ENCODE measurements around the gene MAPK13.
A peak's percentile ranks its signal among the peaks of the same experiment; 100 is the strongest.
"Not testable (repeated sequence)": the region's sequence is repeated elsewhere in the genome, so short reads cannot be mapped to it uniquely, and the experiment has no call there.

The MAPK13 gene

GRCh38 chr6:36128793-36129192 is 1.5 kb upstream of the MAPK13 start:
- peak in 1 of 2 donors; percentile 21 for DNase-seq
- Histone ChIP-seq H3K4me3 (no peak overlapping the region), H3K27me3 (peaks cover 0 to 69% of the 10 kb centered on the region in 2 donors), H3K4me1 (peaks cover 0 to 29% (median 18%) of the 10 kb centered on the region in 4 donors), H3K27ac (no peak overlapping the region), H3K36me3 (no peaks in the 10 kb centered on the region), H3K9me3 (no peaks in the 10 kb centered on the region)
- TF ChIP-seq, protein P1, sequence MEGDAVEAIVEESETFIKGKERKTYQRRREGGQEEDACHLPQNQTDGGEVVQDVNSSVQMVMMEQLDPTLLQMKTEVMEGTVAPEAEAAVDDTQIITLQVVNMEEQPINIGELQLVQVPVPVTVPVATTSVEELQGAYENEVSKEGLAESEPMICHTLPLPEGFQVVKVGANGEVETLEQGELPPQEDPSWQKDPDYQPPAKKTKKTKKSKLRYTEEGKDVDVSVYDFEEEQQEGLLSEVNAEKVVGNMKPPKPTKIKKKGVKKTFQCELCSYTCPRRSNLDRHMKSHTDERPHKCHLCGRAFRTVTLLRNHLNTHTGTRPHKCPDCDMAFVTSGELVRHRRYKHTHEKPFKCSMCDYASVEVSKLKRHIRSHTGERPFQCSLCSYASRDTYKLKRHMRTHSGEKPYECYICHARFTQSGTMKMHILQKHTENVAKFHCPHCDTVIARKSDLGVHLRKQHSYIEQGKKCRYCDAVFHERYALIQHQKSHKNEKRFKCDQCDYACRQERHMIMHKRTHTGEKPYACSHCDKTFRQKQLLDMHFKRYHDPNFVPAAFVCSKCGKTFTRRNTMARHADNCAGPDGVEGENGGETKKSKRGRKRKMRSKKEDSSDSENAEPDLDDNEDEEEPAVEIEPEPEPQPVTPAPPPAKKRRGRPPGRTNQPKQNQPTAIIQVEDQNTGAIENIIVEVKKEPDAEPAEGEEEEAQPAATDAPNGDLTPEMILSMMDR (IDR thresholded peaks at IDR 0.05): no peak
- intact Hi-C loops (cut with DNase I; ENCODE audit: low total_unique reads): no loop called here

DNA sequence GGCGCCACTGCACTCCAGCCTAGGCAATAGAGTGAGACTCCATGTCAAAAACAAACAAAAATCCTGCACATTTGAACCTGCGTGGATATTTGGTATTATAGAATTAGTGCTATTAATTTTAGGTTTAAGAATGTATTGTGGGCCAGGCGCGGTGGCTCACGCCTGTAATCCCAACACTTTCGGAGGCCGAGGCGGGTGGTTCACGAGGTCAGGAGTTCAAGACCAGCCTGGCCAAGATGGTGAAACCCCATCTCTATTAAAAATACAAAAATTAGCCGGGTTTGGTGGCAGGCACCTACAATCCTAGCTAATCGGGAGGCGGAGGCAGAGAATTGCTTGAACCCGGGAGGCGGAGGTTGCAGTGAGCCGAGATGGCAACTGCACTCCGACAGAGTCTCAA is 979 bp upstream of the MAPK13 start:
- peak in 1 of 2 donors; percentile 3 for DNase-seq
- H3K36me3 ChIP-seq; H3K9me3 ChIP-seq; H3K27ac ChIP-seq; H3K4me3 ChIP-seq; intact Hi-C loops (cut with DNase I; ENCODE audit: low total_unique reads): not testable (repeated sequence)
- Histone ChIP-seq H3K4me1 (peaks cover 0 to 24% (median 16%) of the 10 kb centered on the region in 4 donors), H3K27me3 (peaks cover 0 to 69% of the 10 kb centered on the region in 2 donors)

DNA sequence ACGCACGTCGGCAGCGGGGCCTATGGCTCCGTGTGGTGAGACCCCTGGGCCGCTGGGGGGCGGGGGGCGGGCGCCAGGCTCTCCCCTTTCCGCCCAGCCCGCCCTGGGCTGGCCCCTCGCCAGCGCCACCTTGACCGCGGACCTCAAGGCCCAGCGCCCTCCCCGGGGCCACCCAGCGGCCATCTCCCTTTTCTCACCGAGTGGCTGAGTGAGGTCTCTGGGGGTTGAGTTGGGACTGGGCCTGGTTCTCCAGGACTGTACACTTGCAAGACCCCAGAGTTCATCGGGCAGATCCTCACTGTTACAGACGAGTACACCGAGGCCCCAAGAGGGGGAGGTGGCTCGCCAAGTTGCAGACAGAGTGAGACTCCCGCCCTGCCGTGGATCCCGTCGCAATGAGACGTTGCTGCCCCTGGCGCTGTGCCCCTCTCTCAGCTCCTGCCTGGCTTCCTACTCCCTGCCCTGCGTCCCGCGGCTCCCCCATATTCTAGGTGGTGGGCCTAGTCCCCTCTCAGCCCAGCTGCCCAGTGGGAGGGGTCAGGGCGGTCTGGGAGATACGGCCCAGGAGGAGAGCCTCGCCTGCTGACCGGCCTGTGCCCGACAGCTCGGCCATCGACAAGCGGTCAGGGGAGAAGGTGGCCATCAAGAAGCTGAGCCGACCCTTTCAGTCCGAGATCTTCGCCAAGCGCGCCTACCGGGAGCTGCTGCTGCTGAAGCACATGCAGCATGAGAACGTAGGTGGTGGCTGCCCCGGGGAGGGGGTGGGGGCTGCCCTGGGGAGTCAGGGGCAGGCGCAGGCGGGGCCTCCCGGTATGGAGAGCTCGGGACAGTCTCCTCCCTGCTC is 576 bp downstream of the MAPK13 start:
- H3K9me3 ChIP-seq: no peaks in the 10 kb centered on the region
- TF ChIP-seq, protein P1 (IDR thresholded peaks at IDR 0.05): no peak
- DNase-seq: peak in 1 of 2 donors; percentile 21
- peaks cover 0 to 60% of the 10 kb centered on the region in 2 donors for H3K27me3 ChIP-seq
- peak overlapping the region; percentile 31 to 51 for H3K4me3 ChIP-seq
- H3K36me3 ChIP-seq: no peaks in the 10 kb centered on the region
- no peak overlapping the region for H3K27ac ChIP-seq
- peaks cover 0 to 22% (median 15%) of the 10 kb centered on the region in 4 donors for H3K4me1 ChIP-seq
- intact Hi-C loops (cut with DNase I; ENCODE audit: low total_unique reads): no loop called here

DNA sequence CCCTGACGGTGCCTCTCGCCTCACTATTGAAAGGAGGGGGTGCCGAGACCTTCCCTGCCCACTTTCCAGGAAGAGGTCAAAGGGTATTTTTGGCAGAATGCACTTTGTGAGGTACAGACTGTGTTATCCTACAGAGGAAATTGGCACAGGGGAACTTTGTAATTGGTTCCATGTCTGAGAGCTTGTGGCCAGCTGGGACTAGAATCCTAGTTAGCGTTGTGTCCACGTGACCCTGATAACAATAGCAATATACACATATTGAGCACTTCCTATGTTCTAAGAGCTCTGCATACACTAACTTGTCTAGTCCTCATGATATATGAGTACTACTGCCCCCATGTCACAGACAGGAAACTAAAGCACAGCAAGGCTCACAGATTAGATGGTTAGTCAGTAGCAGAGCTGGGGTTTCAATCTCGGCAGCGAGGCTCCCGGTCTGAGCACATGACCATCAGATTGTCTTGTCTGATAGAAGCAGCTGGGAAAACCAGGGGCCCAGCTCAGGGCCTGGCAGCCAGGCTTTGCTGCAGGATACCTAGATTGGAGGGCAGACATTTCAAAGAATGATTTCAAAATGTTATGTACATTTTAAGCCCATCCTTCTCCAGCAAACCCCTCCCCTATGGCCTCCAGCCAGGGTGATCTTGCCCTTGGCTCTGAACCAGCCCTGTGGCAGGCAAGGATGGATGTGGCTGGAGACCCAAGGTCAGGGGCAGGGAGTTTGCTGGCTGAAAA is 1.4 kb downstream of the MAPK13 start:
- Histone ChIP-seq H3K4me3 (no peak overlapping the region), H3K36me3 (no peaks in the 10 kb centered on the region), H3K27ac (no peak overlapping the region), H3K27me3 (peaks cover 0 to 52% of the 10 kb centered on the region in 2 donors), H3K9me3 (no peaks in the 10 kb centered on the region), H3K4me1 (peaks cover 0 to 22% (median 15%) of the 10 kb centered on the region in 4 donors)
- DNase-seq: peak in 1 of 2 donors; percentile 24
- TF ChIP-seq, protein P1 (IDR thresholded peaks at IDR 0.05): no peak
- intact Hi-C loops (cut with DNase I; ENCODE audit: low total_unique reads): no loop called here

GRCh38 chr6:36132246-36132895 is 2.1 kb downstream of the MAPK13 start:
- no peak overlapping the region for H3K4me3 ChIP-seq
- TF ChIP-seq, protein P1 (IDR thresholded peaks at IDR 0.05): no peak
- no peaks in the 10 kb centered on the region for H3K9me3 ChIP-seq
- DNase-seq: peak in 1 of 2 donors; percentile 15
- H3K27ac ChIP-seq: no peak overlapping the region
- intact Hi-C loops (cut with DNase I; ENCODE audit: low total_unique reads): no loop called here
- H3K27me3 ChIP-seq: peaks cover 0 to 45% of the 10 kb centered on the region in 2 donors
- peaks cover 0 to under 1% (median 0%) of the 10 kb centered on the region in 3 donors for H3K36me3 ChIP-seq
- H3K4me1 ChIP-seq: peaks cover 0 to 22% (median 15%) of the 10 kb centered on the region in 4 donors

Data from tibial artery (tissue), 4 donors.